ENCODE data around the gene EMC9.

DNA sequence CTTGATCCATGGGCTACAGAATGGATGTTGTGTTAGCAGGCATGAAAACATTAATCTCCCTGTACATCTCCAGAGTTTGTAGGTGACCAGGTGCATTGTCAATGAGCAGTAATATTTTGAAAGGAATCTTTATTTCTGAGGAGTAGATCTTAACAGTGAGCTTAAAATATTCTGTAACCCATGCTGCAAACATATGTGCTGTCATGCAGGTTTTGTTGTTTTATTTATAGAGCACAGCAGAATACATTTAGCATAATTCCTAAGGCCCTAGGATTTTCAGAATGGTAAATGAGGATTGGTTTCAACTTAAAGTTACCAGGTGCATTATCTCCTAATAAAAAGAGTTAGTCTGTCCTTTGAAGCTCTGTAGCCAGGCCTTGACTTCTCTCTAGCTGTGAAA lies 14.5 kb downstream of the EMC9 start:
- TF ChIP-seq, protein P1, sequence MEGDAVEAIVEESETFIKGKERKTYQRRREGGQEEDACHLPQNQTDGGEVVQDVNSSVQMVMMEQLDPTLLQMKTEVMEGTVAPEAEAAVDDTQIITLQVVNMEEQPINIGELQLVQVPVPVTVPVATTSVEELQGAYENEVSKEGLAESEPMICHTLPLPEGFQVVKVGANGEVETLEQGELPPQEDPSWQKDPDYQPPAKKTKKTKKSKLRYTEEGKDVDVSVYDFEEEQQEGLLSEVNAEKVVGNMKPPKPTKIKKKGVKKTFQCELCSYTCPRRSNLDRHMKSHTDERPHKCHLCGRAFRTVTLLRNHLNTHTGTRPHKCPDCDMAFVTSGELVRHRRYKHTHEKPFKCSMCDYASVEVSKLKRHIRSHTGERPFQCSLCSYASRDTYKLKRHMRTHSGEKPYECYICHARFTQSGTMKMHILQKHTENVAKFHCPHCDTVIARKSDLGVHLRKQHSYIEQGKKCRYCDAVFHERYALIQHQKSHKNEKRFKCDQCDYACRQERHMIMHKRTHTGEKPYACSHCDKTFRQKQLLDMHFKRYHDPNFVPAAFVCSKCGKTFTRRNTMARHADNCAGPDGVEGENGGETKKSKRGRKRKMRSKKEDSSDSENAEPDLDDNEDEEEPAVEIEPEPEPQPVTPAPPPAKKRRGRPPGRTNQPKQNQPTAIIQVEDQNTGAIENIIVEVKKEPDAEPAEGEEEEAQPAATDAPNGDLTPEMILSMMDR (IDR thresholded peaks at IDR 0.05) = no peak
- TF ChIP-seq EZH2 (IDR thresholded peaks at IDR 0.05) = no peak
